GM19240 (cell line): ENCODE results near the gene FRAS1.
"Not testable (repeated sequence)": the region's sequence is repeated elsewhere in the genome, so short reads cannot be mapped to it uniquely, and the experiment has no call there.

Source experiments
- DNase-seq: peaks from one replicate; pipeline ENCODE4 v3.0.0; 2011; ENCODE audit warnings: low spot score; ENCODE audit not compliant: insufficient read length

Gene FRAS1

GRCh38 chr4:78320349-78320935, 263.3 kb downstream of the FRAS1 start:
- no peak for DNase-seq

GRCh38 chr4:78322032-78322431, 264.9 kb downstream of the FRAS1 start:
- no peak for DNase-seq

GRCh38 chr4:78323439-78323838, 266.3 kb downstream of the FRAS1 start:
- DNase-seq: no peak

GRCh38 chr4:78324625-78325024, 267.5 kb downstream of the FRAS1 start:
- no peak for DNase-seq

GRCh38 chr4:78325271-78326157, 268.4 kb downstream of the FRAS1 start:
- DNase-seq: no peak

GRCh38 chr4:78328591-78328990, 271.5 kb downstream of the FRAS1 start:
- DNase-seq: not testable (repeated sequence)

- no peak for DNase-seq
Observed at GRCh38 chr4:78331186-78331585, 274.1 kb downstream of the FRAS1 start.

GRCh38 chr4:78331965-78332364, 274.8 kb downstream of the FRAS1 start:
- DNase-seq: no peak

- DNase-seq: no peak
Observed at GRCh38 chr4:78332976-78333375, 275.9 kb downstream of the FRAS1 start.

- DNase-seq: no peak
Observed at GRCh38 chr4:78336093-78336943, 279.2 kb downstream of the FRAS1 start.

- no peak for DNase-seq
Observed at GRCh38 chr4:78337244-78338020, 280.3 kb downstream of the FRAS1 start.

- DNase-seq: no peak
Observed at GRCh38 chr4:78342125-78342524, 285.0 kb downstream of the FRAS1 start.

GRCh38 chr4:78343682-78344081, 286.6 kb downstream of the FRAS1 start:
- no peak for DNase-seq

GRCh38 chr4:78345237-78345636, 288.1 kb downstream of the FRAS1 start:
- DNase-seq: no peak

GRCh38 chr4:78346222-78346621, 289.1 kb downstream of the FRAS1 start:
- no peak for DNase-seq

- DNase-seq: no peak
Observed at GRCh38 chr4:78347527-78347926, 290.4 kb downstream of the FRAS1 start.

GRCh38 chr4:78353921-78354320, 296.8 kb downstream of the FRAS1 start:
- DNase-seq: no peak

GRCh38 chr4:78354782-78355181, 297.7 kb downstream of the FRAS1 start:
- no peak for DNase-seq

GRCh38 chr4:78355306-78355705, 298.2 kb downstream of the FRAS1 start:
- DNase-seq: no peak

GRCh38 chr4:78356251-78356786, 299.2 kb downstream of the FRAS1 start:
- no peak for DNase-seq

- no peak for DNase-seq
Observed at GRCh38 chr4:78357122-78357521, 300.0 kb downstream of the FRAS1 start.
